GM19438 (cell line): ENCODE data around the gene C15orf62.

ENCODE experiments used
- ATAC-seq: cut with Tn5 transposase; IDR thresholded peaks from one replicate; pipeline ENCODE4 v1.9.1; 2021; ENCODE audit warnings: low read depth; ENCODE audit not compliant: unreplicated experiment

Gene C15orf62

GRCh38 chr15:40775740-40776536, 6.2 kb downstream of the C15orf62 start:
- no peak for ATAC-seq

- no peak for ATAC-seq
Observed at GRCh38 chr15:40776537-40777141, 6.9 kb downstream of the C15orf62 start.

- no peak for ATAC-seq
Observed at GRCh38 chr15:40782609-40783227, 12.9 kb downstream of the C15orf62 start.

GRCh38 chr15:40785164-40785563, 15.4 kb downstream of the C15orf62 start:
- ATAC-seq, result no peak

GRCh38 chr15:40785814-40786213, 16.0 kb downstream of the C15orf62 start:
- ATAC-seq, result no peak

- ATAC-seq, result no peak
Observed at GRCh38 chr15:40787344-40787841, 17.6 kb downstream of the C15orf62 start.

GRCh38 chr15:40787991-40788390, 18.2 kb downstream of the C15orf62 start:
- ATAC-seq, result no peak

GRCh38 chr15:40789119-40789518, 19.3 kb downstream of the C15orf62 start:
- ATAC-seq, result no peak

- ATAC-seq, result no peak
Observed at GRCh38 chr15:40789999-40790398, 20.2 kb downstream of the C15orf62 start.

GRCh38 chr15:40790718-40791117, 20.9 kb downstream of the C15orf62 start:
- ATAC-seq, result no peak

- no peak for ATAC-seq
Observed at GRCh38 chr15:40792394-40792793, 22.6 kb downstream of the C15orf62 start.

- ATAC-seq, result no peak
Observed at GRCh38 chr15:40793216-40793989, 23.6 kb downstream of the C15orf62 start.

- no peak for ATAC-seq
Observed at GRCh38 chr15:40796041-40796440, 26.3 kb downstream of the C15orf62 start.

GRCh38 chr15:40796512-40796911, 26.7 kb downstream of the C15orf62 start:
- ATAC-seq, result no peak

GRCh38 chr15:40799523-40799922, 29.7 kb downstream of the C15orf62 start:
- no peak for ATAC-seq

GRCh38 chr15:40803076-40803475, 33.3 kb downstream of the C15orf62 start:
- ATAC-seq, result no peak

- ATAC-seq, result no peak
Observed at GRCh38 chr15:40803688-40804087, 33.9 kb downstream of the C15orf62 start.

GRCh38 chr15:40806672-40807027, 36.9 kb downstream of the C15orf62 start:
- ATAC-seq, result no peak

- peak; percentile 88 for ATAC-seq
Observed at GRCh38 chr15:40807028-40807887, 37.5 kb downstream of the C15orf62 start, which contains the start of the genes DNAJC17 and ZFYVE19. Gene DNAJC17 (minus strand): TSS chr15:40807473. CDS start chr15:40807446, 27 bp downstream. Gene ZFYVE19 (plus strand): TSS chr15:40807089. CDS start chr15:40807590, 501 bp downstream.
